Endometrium (tissue), 2 donors: Measurements from ENCODE around the gene KLF1.
"Not testable (repeated sequence)": the region's sequence is repeated elsewhere in the genome, so short reads cannot be mapped to it uniquely, and the experiment has no call there.

Source experiments
- FAIRE-seq: peaks from 2 replicates; lab custom pipeline; 2012; peaks lifted over from hg19 to GRCh38; lab: Jason Lieb, UNC
- donor health status: control.
- donor health status: control.

Gene KLF1

DNA sequence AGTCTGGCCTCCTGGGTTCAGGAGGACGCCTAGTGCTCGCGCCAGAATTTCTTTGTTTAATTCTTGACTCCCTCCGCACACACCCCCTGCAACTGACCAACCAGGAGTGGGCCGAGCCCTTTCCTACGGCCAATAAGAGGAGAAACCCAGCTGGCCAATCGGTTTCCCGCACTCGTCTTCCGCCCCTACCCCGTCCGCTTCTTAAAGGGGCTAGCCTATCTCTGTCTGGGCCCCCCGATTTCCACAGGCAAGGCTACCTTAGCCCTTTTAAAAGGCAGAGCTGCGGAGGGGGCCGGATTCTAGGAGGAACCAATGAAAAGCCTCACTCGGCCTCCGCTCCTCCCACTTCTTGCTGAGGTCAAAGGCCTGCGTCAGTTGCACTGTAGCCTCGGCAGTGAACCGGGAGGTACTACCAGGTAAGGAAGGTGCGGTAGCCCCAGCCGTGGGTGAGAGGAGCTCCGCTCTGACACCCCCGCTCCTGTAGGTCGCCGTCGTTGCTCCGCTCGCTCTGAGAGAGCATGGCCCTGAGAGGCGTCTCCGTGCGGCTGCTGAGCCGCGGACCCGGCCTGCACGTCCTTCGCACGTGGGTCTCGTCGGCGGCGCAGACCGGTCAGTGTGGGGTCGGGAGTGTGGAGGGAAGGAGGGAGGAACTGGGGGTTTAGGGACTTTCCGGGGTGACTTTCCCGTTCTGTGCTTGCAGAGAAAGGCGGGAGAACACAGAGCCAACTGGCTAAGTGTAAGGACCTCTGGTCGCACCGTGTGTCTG is 4.0 kb upstream of the KLF1 start, which contains the start of gene GCDH:
GCDH (plus strand) TSS at position 374 of the 766 bp plus-strand sequence; CDS start at position 519, 145 bp downstream.
- peak; percentile 99 for FAIRE-seq

DNA sequence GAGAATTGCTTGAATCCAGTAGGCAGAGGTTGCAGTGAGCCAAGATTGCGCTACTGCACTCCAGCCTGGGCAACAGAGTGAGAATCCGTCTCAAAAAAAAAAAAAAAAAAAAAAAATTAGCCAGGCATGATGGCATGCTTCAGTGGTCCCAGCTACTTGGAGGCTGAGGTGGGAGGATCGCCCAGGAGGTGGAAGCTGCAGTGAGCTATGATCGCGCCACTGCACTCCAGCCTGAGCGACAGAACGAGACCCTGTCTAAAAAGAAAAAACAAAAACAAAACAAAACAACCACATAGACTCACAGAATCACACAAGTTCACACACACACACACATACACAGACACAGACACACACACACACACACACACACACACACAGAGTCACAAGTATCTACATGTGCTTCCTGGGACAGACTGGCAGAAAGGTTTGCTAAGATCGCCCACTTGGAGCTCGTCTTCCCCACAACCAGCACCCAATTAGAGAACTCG is 3.3 kb upstream of the KLF1 start:
- FAIRE-seq: not testable (repeated sequence)

DNA sequence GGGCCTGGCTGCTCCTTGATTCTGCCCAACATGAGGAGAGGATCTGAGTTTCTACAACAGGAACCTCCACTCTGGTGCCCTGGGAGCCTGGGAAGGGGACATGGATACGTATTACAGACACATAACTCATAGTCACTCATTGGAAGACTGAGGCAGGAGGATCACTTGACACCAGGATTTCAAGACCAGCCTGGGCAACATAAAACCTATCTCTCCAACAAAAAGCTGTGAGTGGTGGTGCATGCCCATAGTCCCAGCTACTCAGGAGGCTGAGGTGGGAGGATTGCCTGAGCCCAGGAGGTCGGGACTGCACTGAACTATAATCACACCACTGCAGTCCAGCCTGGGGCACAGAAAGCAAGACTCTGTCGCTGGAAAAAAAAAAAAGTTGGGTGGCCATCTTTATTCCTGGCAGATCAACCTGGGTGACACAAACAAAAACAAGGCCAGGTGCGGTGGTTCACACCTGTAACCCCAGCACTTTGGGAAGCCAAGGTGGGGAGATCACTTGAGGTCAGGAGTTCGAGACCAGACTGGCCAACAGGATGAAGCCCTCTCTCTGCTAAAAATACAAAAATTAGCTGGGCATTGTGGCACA is 1.1 kb upstream of the KLF1 start:
- no peak for FAIRE-seq

DNA sequence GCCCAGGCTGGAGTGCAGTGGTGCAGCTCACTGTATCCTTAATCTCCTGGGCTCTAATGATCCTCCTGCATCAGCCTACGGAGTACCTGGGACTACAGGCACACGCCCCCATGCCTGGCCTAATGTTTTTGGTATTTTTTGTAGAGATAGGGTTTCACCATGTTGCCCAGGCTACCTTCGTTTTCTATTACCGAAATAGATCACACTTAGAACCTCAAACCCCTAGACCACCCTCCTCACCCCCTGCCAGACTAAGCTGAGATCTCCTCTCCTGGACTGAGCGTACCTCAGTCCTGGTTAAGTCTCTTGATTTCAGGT is 391 bp downstream of the KLF1 start:
- FAIRE-seq: no peak

DNA sequence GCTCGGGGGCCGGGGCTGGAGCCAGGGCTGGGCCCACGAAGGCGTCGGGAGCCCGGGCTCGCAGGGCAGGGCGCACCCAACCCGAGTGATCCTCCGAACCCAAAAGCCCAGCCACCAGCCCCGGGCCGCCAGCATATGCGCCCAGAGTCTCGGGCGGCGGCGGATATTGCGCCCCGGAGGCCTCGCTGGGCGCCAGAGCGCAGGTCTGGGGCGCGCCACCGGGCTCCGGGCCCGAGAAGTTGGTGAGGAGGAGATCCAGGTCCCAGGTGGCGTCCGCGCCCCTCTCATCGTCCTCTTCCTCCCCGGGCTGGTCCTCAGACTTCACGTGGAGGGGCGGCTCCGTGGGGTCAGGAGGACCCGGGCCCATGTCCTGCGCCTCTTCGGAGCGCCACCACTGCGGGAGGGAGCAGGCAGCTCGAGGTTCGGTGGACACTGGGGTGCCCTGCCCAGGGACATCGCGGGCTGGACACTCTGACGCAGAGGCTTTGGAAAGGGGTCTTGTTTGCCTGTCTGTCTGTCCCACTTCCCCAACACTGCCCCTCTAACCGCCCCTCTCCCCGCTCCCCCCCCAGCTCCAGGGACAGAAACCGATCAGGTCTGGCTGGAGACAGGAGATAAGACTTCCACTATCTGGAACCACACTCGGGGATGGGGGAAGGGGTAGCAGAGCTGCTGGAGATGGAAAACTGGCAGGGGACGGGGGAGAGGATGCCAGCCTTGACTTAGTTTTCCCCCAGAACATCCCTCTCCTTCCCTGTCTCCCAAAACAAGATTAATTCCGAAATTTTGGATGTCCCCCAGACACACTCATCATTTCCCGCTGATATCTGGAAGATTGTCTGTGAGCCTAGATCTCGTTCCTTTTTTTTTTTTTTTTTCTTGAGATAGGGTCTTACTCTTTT is 1.0 kb downstream of the KLF1 start:
- FAIRE-seq: no peak

DNA sequence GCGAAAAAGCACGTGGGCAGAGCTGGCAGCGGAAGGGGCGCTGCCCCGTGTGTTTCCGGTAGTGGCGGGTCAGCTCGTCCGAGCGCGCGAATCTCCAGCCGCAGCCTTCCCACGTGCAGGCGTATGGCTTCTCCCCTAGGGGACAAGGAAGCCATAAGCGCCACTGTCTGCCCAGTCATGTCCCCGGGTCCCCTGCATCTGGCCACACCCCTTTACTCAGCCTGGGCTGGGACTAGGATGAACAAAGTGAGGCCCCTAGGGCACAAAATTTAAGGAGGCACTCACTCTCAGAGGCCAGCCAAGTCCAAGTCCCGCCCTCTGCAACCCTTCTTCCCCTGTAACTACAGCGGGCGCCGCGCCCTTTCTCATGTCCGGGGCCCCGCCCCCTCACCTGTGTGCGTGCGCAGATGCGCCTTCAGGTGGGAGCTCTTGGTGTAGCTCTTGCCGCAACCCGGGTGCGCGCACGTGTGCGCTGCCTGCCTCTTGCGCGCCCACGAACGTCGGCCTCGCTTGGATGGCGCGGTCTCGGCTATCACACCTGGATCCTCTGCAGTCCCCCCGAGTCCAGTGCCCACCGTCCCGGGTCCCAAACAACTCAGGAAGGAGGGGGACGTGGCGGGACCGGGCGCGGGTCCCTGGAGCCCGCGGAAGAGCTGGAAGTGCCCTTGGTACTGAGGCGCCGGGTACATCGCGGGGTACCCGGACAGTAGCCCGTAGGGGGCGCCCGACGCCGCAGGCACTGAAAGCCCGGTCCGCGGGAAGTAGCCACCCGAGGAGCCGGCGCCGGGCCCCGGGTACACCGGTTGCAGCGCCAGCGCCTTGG is 1.9 kb downstream of the KLF1 start:
- FAIRE-seq: no peak

DNA sequence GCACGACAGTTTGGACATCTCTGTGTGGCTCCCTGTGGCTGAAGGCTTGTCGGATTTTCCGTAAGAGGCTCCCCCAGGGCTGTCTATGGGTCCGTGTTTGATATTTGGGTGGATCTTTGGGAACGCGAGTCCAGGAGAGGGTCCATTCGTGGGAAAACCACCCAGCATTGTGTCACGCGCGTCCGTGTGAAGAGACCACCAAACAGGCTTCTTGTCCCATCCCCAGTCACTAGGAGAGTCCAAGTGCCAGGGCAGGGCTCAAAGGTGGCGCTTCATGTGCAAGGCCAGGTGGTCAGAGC is 2.4 kb downstream of the KLF1 start:
- FAIRE-seq: no peak

DNA sequence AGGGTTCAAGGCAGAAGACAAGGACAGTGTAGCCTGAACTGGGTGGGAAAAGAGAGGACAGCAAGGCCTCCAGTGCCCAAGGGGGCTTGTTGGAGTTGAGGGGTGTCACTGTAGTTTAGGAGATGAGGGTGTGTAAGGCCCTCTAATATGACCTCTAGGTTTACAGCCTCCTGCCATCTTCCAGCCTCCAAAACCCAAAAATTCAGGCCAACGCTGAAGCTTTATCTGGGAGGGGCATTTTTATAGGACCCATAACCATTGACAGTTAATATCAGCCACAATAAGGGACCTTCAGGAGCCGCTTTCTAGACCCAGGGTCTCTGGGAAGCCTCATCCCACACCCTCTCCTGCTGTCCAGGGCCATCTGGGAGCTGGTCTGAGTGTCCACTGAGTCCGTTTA is 2.8 kb downstream of the KLF1 start:
- FAIRE-seq: no peak

DNA sequence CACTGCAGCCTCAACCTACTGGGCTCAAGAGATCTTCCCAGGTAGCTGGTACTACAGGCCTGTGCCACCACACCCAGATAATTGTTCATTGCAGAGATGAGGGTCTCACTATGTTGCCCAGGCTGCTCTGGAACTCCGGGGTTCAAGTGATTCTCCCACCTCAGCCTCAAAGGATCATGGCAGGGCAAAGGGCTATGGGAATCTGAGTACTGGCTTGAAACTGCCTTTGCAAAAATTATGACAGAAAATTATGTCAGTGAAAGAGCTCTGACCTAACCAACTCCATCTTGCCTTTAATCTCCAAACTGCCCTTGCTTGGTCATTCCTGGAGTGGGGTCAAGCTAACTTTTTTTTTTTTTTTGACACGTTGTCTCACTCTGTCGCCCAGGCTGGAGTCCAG is 4.4 kb downstream of the KLF1 start:
- FAIRE-seq: no peak

DNA sequence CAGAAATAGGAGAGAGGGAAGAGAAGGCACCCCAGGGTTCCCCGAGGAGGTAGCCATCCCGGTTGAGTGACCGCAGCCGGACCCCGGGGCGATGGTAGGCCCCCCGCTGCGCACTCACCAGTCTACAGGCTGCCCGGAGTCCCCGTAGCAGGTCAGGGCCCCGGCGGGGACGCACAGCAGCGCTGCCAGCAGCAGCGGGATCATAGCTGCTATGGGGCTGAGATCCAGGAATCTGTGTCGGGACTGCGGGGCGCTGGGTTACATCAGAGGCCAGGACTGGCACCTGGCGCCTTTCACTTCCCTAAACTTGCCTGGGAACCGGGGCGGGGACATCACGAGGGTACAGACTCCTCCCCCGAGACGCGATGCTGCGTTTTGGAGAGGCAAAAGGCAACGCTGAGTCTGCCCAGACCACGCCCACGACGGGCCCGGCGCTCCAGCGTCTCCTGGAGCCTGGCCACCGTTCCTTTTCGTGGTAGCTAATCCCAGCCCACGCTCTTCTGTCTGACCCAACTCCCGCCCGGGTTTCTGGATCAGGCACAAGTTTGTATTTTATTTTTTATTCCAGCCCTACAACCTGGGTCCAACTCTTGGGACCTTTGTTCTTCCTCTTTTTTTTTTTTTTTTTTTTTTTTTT is 5.7 kb downstream of the KLF1 start, which contains the start of gene DNASE2:
DNASE2 (minus strand) TSS at position 278 of the 637 bp plus-strand sequence; CDS start at position 204, 74 bp downstream.
- peak; percentile 77 for FAIRE-seq

DNA sequence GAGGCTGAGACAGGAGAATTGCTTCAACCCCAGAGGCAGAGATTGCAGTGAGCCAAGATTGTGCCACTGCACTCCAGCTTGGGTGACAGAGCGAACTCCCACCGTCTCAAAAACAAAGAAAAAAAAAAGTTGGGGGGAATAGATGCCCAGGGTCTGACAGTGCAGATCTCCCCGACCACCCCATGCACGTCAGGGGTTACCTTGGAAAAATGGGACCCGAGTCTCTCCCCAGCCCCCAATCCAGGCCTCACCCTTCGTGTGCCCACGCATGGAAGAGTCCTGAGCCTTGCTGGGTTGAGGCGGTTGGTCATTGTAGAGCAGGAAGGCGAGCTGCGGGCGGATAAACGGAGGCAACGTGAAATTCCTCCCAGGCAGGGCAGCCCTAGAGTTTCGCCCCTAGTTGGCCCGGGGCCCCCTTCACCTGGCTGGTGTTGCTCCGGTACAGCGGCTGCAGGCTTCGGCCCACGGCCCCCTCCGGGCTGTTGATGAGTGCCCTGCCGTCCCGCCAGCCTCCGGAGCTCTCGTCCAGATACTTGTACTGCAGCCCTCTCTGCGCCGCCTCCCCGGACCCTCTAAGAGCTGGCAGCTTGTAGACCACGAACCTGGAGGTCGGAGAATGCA is 6.3 kb downstream of the KLF1 start:
- FAIRE-seq: no peak

DNA sequence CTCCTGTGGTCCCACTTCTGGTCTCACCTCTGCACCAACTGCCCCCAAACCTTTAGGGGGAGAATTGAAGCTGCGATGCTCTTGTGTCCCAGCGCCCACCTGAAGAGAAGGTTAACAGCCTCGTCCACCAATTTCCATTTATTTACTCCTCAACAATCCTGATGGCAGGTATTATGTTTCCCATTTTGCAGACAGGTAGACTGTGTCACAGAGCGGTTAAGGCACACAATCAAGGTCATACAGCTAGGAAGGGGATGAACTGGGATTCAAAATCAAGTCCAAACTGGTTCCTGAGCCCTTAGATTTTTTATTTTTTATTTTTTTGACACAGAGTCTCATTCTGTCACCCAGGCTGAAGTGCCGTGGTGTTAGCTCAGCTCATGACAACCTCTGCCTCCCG is 11.9 kb downstream of the KLF1 start:
- no peak for FAIRE-seq

DNA sequence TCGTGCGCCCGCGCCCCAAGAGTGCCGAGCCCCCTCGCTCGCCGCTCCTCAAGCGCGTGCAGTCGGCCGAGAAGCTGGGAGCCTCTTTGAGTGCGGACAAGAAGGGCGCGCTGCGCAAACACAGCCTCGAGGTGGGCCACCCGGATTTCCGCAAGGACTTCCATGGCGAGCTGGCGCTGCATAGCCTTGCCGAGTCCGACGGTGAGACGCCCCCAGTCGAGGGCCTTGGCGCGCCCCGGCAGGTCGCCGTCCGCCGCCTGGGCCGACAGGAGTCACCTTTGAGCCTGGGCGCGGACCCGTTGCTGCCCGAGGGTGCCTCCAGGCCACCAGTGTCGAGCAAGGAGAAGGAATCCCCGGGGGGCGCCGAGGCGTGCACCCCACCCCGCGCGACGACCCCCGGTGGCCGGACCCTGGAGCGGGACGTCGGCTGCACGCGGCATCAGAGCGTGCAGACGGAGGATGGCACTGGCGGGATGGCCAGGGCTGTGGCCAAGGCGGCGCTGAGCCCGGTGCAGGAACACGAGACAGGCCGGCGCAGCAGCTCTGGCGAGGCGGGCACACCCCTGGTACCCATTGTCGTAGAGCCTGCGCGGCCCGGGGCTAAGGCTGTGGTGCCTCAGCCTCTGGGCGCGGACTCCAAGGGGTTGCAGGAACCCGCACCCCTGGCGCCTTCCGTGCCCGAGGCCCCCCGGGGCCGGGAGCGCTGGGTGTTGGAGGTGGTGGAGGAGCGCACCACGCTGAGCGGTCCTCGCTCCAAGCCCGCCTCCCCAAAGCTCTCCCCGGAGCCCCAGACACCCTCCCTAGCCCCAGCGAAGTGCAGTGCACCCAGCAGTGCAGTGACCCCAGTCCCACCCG is 12.9 kb downstream of the KLF1 start:
- no peak for FAIRE-seq

DNA sequence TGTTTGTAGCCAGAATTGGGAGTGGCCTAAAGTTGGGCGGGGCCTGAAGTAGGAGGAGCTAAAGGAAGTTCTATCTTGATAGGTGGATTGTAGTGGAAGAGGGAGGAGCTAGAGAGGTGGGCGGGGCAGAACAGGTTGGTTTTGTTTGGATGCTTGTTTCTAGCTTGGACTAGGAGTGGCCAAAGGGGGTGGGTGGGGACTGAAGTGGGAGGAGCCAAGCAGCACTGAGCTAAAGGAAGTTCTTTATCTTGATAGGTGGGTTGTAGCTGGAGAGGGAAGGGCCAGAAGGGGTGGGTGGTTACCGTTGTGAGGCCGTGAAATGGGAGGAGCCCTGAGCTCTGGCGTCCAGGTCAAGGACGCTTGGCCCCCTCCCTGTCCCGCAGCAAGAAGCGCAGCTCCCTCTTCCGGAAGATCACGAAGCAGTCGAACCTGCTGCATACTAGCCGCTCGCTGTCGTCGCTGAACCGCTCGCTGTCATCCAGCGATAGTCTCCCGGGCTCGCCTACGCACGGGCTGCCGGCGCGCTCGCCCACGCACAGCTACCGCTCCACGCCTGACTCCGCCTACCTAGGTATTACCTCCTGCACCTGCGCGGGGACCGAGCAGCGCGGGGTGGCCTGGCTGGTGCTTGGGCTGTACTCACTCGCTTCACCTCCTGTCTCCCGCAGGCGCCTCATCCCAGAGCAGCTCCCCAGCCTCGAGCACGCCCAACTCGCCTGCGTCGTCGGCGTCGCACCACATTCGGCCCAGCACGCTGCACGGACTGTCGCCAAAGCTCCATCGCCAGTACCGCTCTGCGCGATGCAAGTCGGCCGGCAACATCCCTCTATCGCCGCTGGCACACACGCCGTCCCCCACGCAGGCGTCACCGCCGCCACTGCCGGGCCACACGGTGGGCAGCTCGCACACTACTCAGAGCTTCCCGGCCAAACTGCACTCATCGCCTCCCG is 13.8 kb downstream of the KLF1 start:
- FAIRE-seq: no peak

DNA sequence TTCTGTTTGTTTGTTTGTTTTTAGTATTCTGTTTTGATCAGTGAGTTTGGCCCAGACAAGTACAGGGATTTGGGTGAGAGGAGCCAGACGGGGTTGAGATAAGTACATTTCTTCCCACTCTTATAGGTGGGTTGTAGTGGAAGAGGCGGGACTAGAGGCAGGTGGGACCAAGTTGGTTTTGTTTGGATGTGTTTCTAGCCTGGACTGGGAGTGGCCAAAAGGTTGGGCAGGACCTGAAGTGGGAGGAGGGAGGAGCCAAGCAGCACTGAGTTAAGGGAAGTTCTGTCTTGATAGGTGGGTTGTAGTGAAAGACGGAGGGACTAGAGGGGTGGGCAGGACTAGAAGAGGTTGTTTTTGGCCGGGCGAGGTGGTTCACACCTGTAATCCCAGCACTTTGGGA is 14.7 kb downstream of the KLF1 start:
- no peak for FAIRE-seq

DNA sequence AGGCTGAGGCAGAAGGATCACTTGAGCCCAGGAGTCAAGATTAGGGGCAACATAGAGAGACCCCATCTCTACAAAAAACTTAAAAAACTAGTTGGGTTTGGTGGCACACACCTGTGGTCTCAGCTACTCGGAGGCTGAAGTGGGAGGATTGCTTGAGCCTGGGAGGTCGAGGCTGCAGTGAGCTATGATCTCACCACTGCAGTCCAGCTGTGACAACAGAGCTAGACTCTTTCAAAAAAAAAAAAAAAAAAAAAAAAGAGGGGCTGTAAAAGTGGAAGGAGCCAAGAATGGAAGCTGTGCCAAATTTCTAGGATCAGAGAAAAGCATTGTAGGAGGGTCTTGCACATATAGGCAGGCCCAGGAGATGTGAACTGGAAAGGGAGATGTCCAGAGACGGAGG is 15.3 kb downstream of the KLF1 start:
- FAIRE-seq: no peak

DNA sequence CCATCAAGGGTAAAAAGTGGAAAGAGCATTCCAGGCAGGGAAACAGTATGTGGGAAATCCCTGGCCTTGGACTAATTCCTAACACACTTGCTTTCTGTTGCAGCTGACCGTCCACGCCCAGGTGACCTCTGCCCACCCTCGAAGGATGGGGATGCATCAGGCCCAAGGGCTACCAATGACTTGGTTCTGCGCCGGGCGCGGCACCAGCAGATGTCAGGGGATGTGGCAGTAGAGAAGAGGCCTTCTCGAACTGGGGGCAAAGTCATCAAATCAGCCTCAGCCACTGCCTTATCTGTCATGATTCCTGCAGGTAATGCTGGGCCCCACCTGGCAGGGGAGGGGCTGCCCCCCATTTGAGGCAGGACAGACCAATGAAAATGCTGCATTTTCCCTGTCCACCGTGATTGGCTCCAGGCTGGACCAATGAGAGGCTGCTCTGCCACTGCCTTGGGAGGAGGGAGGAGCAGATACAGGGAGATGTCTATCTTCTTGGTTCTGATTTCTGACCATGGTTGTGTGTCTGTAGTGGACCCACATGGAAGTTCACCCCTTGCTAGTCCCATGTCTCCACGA is 18.4 kb downstream of the KLF1 start:
- FAIRE-seq: no peak
